ENCODE measurements around the gene PLA1A.
"Not testable (repeated sequence)": the region's sequence is repeated elsewhere in the genome, so short reads cannot be mapped to it uniquely, and the experiment has no call there.

PLA1A gene

GRCh38 chr3:119579366-119580066 is 18.2 kb upstream of the PLA1A start, which contains the start of gene ADPRH:
Gene ADPRH (plus strand): TSS chr3:119579492. CDS start chr3:119582170, 2,678 bp downstream.
- DNase-seq (ENCODE audit: low read depth) = no peak

GRCh38 chr3:119580067-119580760 is 17.5 kb upstream of the PLA1A start:
- DNase-seq (ENCODE audit: low read depth) = no peak

GRCh38 chr3:119582178-119582577 is 15.5 kb upstream of the PLA1A start:
- DNase-seq (ENCODE audit: low read depth) = no peak

GRCh38 chr3:119585208-119585607 is 12.5 kb upstream of the PLA1A start:
- no peak for DNase-seq (ENCODE audit: low read depth)

- peak; percentile 71 for DNase-seq (ENCODE audit: low read depth)
Measured at GRCh38 chr3:119585856-119586570, 11.7 kb upstream of the PLA1A start.

- no peak for DNase-seq (ENCODE audit: low read depth)
Measured at GRCh38 chr3:119586733-119587172, 10.9 kb upstream of the PLA1A start.

GRCh38 chr3:119588112-119588511 is 9.6 kb upstream of the PLA1A start:
- DNase-seq (ENCODE audit: low read depth) = no peak

GRCh38 chr3:119589102-119589773 is 8.4 kb upstream of the PLA1A start:
- no peak for DNase-seq (ENCODE audit: low read depth)

GRCh38 chr3:119590706-119591105 is 7.0 kb upstream of the PLA1A start:
- DNase-seq (ENCODE audit: low read depth) = no peak

GRCh38 chr3:119592861-119593260 is 4.8 kb upstream of the PLA1A start:
- DNase-seq (ENCODE audit: low read depth) = no peak

GRCh38 chr3:119594066-119594465 is 3.6 kb upstream of the PLA1A start:
- DNase-seq (ENCODE audit: low read depth) = no peak

- not testable (repeated sequence) for DNase-seq (ENCODE audit: low read depth)
Measured at GRCh38 chr3:119594929-119595328, 2.8 kb upstream of the PLA1A start.

- no peak for DNase-seq (ENCODE audit: low read depth)
Measured at GRCh38 chr3:119595639-119596334, 1.9 kb upstream of the PLA1A start.

- DNase-seq (ENCODE audit: low read depth) = no peak
Measured at GRCh38 chr3:119596398-119596797, 1.3 kb upstream of the PLA1A start.

- DNase-seq (ENCODE audit: low read depth) = no peak
Measured at GRCh38 chr3:119598410-119599098, 869 bp downstream of the PLA1A start.

- DNase-seq (ENCODE audit: low read depth) = no peak
Measured at GRCh38 chr3:119599558-119600174, 2.0 kb downstream of the PLA1A start.

- no peak for DNase-seq (ENCODE audit: low read depth)
Measured at GRCh38 chr3:119600732-119601131, 3.0 kb downstream of the PLA1A start.

GRCh38 chr3:119601154-119601553 is 3.5 kb downstream of the PLA1A start:
- DNase-seq (ENCODE audit: low read depth) = no peak

GRCh38 chr3:119602676-119603075 is 5.0 kb downstream of the PLA1A start:
- DNase-seq (ENCODE audit: low read depth) = no peak

GRCh38 chr3:119604878-119605277 is 7.2 kb downstream of the PLA1A start:
- no peak for DNase-seq (ENCODE audit: low read depth)
